Body of pancreas (tissue), 4 donors: ENCODE measurements around the gene S100A9.

Source experiments
- POLR2A ChIP-seq, 3 donors: fragments of 450-650 bp; IDR thresholded peaks; one replicate each; pipeline ENCODE4 v1.6.1; 2016; ENCODE audit warnings: antibody characterized with exemption in 3 of 3, mild to moderate bottlenecking in 2 of 3
- TF ChIP-seq, protein P1 (sequence below), 7 experiments: fragments of 450-650 bp in 4 of 7; fragments of 200-600 bp in 3 of 7; sonication (generic) in 3 of 7; IDR thresholded peaks; one replicate each; pipeline ENCODE4 v1.5.1; 2016 to 2019; ENCODE audit warnings: antibody characterized with exemption in 7 of 7

DNA sequence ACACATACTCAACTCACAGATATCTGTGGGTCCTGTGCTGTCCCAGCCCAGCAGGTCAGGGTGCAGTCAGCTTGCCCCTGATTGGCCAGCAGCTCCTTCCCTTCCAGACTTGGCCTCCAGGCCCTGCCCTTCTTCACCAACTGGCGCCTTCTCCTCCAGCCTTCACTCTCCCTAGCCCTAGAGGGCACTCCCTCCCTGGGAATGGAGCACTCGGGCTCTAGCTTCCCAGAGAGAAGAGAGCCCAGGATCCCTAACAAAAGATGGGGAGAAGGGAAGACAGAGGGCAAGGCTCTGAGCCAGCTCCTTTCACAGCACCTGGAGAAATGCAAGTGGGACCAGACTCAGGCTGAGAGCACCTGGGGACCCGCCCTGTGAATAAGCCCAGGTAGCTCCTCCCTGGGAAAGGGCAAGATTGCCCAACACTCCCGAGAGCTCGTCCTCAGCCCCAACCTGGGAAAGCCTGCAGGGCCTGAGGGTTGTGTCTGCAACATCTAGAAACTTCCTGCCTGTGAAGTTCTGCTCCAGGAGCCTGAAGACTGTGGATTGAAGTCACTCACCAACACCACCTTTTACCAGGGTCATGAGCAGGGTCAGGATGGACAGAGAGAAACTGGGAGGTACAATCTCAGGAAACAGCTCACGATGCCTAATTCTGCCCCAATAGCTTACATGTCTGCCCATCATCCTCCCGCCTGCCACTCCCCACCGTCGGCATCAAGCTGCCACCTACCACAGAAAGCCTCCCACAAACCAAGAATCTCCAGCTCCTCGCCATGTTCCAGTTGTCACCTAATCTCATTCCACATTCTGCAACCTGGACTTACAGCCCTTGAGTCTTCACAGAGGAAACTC is 8.9 kb upstream of the S100A9 start, which contains the start of gene PGLYRP4:
- TF ChIP-seq, protein P1, sequence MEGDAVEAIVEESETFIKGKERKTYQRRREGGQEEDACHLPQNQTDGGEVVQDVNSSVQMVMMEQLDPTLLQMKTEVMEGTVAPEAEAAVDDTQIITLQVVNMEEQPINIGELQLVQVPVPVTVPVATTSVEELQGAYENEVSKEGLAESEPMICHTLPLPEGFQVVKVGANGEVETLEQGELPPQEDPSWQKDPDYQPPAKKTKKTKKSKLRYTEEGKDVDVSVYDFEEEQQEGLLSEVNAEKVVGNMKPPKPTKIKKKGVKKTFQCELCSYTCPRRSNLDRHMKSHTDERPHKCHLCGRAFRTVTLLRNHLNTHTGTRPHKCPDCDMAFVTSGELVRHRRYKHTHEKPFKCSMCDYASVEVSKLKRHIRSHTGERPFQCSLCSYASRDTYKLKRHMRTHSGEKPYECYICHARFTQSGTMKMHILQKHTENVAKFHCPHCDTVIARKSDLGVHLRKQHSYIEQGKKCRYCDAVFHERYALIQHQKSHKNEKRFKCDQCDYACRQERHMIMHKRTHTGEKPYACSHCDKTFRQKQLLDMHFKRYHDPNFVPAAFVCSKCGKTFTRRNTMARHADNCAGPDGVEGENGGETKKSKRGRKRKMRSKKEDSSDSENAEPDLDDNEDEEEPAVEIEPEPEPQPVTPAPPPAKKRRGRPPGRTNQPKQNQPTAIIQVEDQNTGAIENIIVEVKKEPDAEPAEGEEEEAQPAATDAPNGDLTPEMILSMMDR (IDR thresholded peaks at IDR 0.05), result no peak
- no peak for TF ChIP-seq POLR2A (IDR thresholded peaks at IDR 0.05)
